ENCODE measurements around the gene CHCHD3.

CHCHD3 gene

DNA sequence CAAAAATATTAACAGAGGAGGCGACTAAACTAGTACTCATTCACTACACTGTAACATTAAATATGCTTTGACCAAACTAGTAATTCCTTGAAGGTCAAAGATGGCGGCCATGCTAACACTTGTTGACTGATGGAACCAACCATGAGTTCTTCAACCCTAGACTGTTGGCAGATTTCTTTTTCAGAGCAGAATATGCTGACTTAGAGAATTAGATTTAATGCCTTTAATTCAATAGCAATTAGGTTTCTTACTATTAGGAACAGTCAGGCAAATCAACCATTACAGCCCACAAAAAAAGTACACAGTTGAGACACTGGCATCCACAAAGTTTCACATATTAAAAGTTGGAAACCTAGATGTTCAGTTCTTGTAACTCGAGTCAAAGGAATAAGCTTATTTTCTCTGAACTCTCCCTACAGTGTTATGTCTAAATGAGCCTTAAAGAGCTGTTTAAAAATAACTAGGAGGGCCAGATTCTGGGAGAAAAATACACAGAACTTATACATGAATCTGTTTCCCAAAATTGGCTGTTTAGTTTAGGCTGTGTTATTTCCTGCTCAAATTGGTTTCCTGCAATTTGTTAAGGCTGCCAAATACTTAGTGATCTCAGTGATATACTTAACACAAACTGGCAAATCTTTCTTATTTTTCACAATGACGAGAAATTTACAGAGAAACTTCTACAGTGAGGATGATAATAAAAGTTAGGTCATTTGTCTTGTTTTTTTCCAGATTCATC lies 17.6 kb downstream of the CHCHD3 start:
- Histone ChIP-seq H3K36me3 (ENCODE audit: control insufficient read depth, insufficient read depth, low read length) (peaks cover 1% of the 10 kb centered on the region), H3K27me3 (replicated peaks; ENCODE audit: control insufficient read depth, insufficient read depth, low read length) (no peaks in the 10 kb centered on the region), H3K4me3 (replicated peaks; ENCODE audit: low read depth, low read length) (no peak overlapping the region)
- TF ChIP-seq, protein P1, sequence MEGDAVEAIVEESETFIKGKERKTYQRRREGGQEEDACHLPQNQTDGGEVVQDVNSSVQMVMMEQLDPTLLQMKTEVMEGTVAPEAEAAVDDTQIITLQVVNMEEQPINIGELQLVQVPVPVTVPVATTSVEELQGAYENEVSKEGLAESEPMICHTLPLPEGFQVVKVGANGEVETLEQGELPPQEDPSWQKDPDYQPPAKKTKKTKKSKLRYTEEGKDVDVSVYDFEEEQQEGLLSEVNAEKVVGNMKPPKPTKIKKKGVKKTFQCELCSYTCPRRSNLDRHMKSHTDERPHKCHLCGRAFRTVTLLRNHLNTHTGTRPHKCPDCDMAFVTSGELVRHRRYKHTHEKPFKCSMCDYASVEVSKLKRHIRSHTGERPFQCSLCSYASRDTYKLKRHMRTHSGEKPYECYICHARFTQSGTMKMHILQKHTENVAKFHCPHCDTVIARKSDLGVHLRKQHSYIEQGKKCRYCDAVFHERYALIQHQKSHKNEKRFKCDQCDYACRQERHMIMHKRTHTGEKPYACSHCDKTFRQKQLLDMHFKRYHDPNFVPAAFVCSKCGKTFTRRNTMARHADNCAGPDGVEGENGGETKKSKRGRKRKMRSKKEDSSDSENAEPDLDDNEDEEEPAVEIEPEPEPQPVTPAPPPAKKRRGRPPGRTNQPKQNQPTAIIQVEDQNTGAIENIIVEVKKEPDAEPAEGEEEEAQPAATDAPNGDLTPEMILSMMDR (IDR thresholded peaks at IDR 0.05; ENCODE audit: insufficient read depth, low read length, poor library complexity, severe bottlenecking) = no peak
- no peak for DNase-seq (ENCODE audit: extremely low read depth, insufficient read length)

- no peak for DNase-seq (ENCODE audit: extremely low read depth, insufficient read length)
- TF ChIP-seq, protein P1 (IDR thresholded peaks at IDR 0.05; ENCODE audit: insufficient read depth, low read length, poor library complexity, severe bottlenecking) = no peak
- Histone ChIP-seq H3K27me3 (replicated peaks; ENCODE audit: control insufficient read depth, insufficient read depth, low read length) (no peaks in the 10 kb centered on the region), H3K4me3 (replicated peaks; ENCODE audit: low read depth, low read length) (no peak overlapping the region), H3K36me3 (ENCODE audit: control insufficient read depth, insufficient read depth, low read length) (no peaks in the 10 kb centered on the region; the same call in 1 of the 2 replicates)
Observed at GRCh38 chr7:133061792-133062191, 20.1 kb downstream of the CHCHD3 start.

DNA sequence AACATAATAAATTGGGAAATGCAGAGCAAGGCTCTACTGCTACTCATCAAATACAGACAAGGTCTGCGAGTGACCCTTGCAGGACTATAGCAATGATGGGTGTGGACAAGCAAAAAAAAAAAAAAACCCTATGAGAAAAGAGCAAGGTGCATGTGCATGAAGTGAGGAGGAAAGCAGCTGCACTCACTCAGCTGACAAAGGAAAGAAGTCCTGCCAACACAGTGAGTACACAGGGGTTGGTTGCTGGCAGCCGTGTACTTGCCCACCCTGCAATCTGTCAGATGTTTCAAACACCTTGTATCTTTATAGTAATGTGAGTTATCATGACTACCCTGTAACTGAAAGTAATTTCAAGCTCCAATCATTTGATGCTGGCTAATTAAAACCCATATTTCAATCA lies 20.5 kb downstream of the CHCHD3 start:
- DNase-seq (ENCODE audit: extremely low read depth, insufficient read length) = no peak
- Histone ChIP-seq H3K36me3 (ENCODE audit: control insufficient read depth, insufficient read depth, low read length) (no peaks in the 10 kb centered on the region; the same call in 1 of the 2 replicates), H3K27me3 (replicated peaks; ENCODE audit: control insufficient read depth, insufficient read depth, low read length) (no peaks in the 10 kb centered on the region), H3K4me3 (replicated peaks; ENCODE audit: low read depth, low read length) (no peak overlapping the region)
- TF ChIP-seq, protein P1 (IDR thresholded peaks at IDR 0.05; ENCODE audit: insufficient read depth, low read length, poor library complexity, severe bottlenecking) = no peak

- Histone ChIP-seq H3K4me3 (replicated peaks; ENCODE audit: low read depth, low read length) (no peak overlapping the region), H3K27me3 (replicated peaks; ENCODE audit: control insufficient read depth, insufficient read depth, low read length) (no peaks in the 10 kb centered on the region), H3K36me3 (ENCODE audit: control insufficient read depth, insufficient read depth, low read length) (no peaks in the 10 kb centered on the region; the same call in none of the 2 replicates)
- TF ChIP-seq, protein P1 (IDR thresholded peaks at IDR 0.05; ENCODE audit: insufficient read depth, low read length, poor library complexity, severe bottlenecking) = no peak
- no peak for DNase-seq (ENCODE audit: extremely low read depth, insufficient read length)
Observed at GRCh38 chr7:133060004-133060403, 21.9 kb downstream of the CHCHD3 start.

- H3K36me3 ChIP-seq (ENCODE audit: control insufficient read depth, insufficient read depth, low read length) = no peaks in the 10 kb centered on the region; the same call in none of the 2 replicates
- H3K4me3 ChIP-seq (replicated peaks; ENCODE audit: low read depth, low read length) = no peak overlapping the region
- no peak for DNase-seq (ENCODE audit: extremely low read depth, insufficient read length)
- H3K27me3 ChIP-seq (replicated peaks; ENCODE audit: control insufficient read depth, insufficient read depth, low read length) = no peaks in the 10 kb centered on the region
- TF ChIP-seq, protein P1 (IDR thresholded peaks at IDR 0.05; ENCODE audit: insufficient read depth, low read length, poor library complexity, severe bottlenecking) = no peak
Observed at GRCh38 chr7:133059263-133059662, 22.6 kb downstream of the CHCHD3 start.

Measured in GM06990 (cell line).